ENCODE results near the gene CNDP2.
A peak's percentile ranks its signal among the peaks of the same experiment; 100 is the strongest.

CNDP2 gene

DNA sequence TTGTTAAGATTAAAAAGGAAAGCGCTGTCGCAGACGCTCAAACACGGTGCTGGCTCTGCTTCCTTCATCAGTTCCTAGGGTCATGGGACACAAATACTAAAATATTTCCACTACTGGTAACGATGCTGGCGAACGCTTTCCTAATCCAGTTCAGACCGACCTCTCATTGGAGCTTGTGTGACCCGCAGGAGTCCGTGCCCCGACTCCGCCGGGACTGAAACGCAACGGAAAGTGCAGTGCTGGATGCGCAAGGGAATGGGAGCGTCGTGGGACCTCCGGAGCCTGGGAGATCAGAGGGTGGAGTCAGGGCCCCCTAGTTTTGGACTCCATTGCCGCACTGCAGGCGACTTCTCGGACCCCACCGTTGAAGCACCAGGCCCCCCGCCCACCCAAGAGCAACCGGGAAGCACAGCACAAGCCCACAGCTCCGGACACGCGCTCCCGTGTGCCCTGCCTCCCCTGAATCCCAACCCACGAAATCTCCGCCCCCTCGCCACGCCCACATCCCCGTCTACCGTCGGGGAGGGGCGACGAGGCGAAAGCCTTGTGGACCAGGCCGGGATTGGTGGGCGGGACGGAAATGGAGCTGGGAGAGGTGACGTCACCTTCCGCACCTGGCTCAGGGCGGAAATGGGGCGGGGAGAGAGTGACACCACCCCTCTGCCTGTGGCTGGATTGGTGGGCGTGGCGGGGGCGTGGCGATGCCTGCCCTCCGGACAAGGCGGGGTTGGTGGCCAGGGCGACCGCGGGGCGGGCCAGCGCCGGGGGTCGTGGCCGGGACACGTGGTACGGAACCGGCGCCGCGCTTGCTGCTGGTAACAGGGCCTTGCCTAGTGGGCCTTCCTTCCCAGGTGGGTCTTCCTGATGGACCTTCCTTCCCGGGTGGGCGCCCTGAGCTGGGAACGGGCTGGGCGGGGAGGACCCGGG, at the start of gene CNDP2:
Gene CNDP2 (plus strand): TSS at position 783 of the 927 bp plus-strand sequence. CDS start 3,611 bp downstream, outside the sequence.
- DNase-seq: peak; percentile 83

DNA sequence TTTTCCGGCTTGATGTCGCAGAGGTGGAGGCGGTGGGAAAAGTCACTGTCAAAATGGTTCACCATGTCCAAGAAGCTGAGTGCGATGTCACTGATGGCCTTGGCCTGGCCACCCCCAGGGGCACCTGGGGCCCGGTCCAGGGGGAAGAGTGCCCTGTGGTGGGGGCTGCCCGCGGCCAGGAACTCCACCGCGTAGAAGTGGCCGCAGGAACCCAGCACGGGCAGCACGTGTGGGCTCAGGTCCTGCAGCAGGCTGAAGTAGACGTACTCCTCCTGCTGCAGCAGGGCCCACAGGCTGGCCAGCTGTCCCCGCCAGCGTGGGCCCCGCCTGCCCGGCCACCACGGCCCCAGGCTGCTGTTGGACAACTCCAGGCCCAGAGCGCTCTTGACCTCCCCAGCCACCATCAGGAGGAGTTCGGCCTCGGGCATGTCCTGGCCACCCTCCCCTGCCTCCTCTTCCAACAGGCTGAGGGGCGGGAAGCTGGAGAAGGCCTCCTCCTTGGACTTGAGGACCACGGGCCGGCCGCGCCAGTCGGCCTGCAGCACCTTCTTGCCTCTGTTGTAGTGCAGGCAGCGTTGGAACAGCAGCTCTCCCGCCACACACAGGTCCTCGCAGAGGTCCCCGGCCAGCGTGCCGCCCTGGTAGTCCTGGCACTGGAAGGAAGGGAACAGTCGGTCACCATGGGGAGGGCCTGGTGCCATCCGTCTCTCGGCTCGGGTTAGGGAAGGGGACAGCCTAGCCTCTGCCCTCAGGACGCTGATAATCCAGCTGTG, 49.3 kb upstream of the CNDP2 start:
- DNase-seq: no peak

DNA sequence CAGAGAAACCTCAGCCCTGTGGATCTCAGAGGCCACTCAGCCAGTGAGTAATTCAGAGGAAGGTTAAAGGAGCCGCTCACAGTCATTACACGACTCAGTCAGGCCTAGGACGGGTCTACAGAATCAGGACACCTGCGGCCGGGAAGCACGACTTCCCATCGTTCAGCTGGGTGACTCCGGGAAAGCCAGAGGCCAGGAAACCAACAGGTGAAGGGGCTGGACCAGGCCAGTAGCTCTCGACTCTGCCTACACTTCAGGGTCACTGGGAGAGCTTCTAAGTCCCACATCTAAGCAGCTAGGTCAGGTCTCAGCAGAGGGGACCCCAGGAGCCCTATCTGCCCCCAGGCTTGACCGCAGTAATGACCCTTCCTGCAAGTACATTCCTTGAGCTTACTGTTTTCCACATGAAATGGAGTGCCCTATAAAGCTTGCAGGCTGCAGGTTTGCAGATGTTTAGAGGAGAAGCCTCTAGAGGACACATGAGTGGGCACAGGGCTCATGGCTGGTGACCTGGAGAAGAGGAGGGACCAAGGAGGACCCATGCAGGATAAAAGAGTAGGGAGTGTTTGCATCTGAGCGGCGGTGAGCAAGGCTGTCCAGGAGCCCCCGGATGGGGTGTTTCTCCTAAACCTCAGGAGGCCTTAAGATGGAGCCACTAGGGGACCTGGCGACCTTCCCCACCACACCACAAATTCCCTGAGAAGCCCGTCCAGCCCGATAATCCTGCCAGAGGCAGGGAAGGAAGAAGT, 48.6 kb upstream of the CNDP2 start:
- no peak for DNase-seq

DNA sequence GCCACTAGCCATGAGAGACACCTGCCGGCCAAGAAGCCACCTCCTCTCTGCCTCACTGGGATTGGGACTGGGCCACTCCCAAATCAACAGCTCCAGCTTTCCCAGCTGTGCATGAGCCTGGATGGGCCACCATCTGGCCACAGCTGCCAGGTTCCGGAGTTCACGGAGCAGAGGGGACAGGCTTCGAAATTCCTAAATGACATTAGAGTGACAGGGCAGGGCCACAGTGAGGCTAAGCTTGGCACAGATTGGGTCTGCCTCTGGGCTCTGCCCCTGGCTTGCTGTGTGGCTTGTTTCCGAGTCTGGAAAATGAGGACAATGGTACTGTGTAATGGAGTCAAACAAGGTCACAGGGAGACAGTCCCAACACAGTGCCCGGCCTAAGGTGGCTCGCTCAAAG, 45.5 kb upstream of the CNDP2 start:
- DNase-seq: no peak

DNA sequence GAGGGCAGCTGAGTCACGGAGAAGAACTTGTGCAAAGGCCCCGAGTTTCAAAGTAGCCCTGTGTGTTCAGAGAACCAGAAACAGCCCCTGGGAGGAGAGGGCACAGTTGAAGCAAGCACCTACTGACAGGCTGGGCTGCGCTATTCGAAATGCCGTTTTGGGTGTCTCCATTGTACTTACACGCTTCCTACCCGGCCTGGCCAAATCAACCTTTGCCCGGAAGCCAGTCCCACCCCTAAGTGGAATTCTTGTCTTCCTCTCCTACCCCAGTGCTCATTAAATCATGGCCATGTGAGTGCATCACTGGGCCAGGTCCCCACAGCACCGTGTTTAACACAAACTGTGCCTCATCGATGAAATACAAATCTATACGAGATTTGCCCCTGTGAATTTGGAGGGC, 45.0 kb upstream of the CNDP2 start:
- DNase-seq: no peak

DNA sequence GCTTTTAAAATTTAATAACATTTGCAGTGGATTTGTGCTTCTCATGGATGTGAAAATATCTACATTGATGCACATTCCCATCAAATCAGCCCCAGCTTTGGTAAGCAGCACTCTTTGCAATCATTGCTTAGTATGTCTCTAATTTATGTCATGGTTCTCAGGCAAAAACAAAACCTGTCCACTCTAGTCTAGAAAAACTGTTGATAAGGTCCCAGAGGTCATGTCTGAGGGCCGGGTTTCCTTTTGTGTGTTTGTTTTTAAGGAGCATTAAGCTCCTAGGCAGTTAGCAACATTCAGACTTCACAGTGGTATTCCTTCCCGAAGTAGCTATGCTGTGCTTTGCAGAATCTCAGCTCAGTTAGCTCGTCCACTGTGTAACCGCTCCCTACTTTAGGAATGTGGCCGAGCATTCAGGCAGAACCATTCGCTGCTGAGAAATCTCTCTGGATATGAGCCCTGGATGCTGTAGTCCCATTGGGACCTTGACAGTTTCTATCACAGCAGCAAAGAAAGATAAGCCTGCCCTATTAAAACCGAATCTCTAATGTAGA, 43.1 kb upstream of the CNDP2 start:
- no peak for DNase-seq

DNA sequence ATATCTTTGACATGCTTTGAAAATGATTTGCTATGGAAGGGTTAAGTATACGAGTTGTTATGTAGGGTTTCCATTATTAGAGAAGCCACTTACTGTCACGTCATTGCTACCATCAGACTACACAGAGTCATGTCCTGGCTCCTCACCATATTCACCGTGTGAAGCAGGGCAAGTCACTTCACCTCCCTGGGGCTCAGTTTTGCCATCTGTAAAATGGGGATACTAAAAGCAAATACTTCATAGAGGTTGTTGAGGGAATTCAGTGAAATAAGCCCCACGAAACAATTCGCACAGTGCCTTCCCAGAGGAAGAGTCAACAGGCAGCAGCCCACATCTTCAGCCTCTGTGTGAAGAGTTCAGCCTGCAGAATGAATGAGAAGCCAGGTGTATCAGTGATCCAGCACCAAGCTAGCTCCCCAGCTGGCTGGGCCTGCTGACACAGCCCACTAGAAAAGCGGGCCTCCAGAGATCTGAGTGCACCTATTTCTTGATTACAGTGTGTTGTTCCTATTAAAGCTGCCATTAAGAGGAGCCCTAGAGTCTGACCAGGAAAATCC, 42.4 kb upstream of the CNDP2 start:
- DNase-seq: no peak

DNA sequence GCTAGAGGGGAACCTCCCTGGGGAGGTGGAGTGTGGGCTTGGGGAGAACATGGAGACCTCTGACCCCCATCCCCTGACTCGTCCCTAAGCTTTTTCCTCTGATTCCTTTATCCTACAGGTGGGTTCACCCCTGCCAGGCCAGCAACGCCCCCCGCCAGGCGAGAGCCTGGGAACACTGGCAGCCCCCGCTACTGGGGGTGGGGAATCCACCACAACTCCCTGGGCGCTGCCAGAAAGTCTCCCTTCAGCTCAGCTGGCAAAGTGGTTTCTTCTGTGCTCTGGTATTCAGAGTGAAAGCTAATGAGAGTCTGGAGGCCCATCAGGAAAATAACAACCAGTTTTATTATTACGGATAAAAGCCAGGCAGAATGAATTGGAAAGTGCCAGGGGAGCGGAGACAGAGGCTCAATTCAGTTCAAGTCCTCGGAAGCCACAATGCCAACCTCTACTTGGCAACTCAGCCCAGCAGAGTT, 41.8 kb upstream of the CNDP2 start:
- no peak for DNase-seq

DNA sequence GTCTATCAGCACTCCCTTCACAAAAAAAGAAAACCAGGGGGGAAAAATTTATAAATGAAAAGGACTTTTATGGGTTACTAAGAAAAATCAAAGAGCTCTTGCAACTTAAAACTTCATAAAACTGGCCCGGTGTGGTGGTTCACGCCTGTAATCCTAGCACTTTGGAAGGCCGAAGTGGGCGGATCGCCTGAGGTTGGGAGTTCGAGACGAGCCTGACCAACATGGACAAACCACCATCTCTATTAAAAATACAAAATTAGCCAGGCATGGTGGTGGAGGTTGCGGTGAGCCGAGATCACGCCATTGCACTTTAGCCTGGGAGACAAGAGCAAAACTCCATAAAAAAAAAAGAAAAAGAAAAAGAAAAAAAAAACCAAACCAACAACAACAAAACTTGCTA, 40.8 kb upstream of the CNDP2 start:
- no peak for DNase-seq

DNA sequence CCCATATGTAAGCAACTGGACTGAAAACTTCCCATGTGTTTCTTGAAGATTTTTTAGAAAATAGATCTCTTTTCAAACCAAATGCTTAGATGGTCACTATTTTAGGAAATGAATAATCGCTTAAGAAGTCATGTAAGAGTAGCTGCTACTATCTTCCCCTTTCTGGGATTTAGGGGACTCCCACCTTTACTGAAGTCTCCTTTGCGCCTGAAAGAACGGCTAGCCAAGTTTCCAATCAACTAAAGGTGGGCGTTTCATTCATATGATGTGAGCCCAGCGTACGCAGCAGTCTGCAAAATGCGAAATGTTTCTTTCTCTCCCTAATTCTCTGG, 40.2 kb upstream of the CNDP2 start:
- no peak for DNase-seq

DNA sequence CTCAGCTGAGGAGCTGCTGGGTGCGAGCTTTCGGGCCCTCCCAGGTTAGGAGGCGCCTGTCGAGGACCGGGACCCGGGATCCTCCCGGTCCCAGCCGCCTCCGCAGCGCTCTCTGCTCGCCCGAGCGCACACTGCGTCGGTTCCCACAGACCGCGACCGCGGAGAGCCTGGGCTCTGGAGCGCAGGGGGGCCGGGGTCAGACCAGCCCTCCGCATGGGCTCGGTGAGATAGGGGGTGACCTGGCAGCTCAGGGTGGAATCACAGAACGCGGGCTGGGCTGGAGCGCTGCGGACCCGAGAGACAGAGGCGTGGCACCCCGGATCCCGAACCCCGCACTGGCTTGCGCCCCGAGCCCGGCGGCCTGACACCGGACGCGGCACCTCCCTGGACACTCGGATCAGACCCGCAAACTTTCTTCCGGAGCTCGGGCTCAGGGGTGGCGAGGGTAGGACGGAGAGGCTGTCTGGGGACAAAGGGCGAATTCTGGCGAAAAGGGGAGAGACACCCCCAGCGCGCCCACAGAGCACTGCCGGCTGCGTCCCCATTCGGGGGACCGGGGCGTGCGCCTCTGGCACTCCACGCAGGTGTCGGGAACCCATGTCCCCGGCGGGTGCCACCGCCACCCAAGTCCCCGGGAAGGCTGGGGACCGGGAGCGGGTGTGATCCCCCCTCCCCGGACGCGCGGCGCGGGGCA, 39.7 kb upstream of the CNDP2 start:
- DNase-seq: no peak

DNA sequence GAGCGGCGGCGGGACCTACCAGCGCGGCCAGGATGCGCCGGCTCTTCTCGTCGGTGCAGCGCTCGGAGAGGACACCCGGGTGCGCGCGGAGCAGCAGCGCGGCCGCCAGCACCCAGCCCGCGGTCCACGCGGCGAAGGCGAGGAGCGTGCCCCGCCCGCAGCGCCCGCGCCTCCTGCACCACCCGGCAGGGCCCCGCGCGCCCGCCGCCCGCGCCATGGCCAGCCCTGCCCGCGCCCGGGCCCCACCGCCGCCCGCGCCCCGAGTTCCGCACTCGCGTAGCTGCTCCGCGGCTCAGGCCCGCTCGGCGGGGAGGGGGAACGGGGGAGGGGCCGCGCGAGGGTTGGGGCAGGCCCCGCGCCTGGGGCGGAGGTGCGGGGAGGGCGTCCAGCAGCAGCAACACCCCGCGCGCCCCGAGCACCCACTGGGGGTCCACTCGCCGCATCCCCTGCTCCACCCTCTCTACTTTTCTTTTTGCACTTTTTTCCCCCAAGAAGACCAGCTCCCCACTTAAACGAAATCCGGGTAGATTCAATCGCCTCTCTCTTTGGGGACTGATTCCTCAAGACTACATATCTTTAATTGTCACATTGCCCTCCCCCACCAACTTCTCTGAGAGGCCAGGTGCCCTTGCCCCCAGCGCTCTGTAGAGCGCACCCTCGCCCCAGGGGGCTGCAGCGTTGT, 39.0 kb upstream of the CNDP2 start, which contains the start of gene DIPK1C:
Gene DIPK1C (minus strand): TSS at position 266 of the 682 bp plus-strand sequence. CDS start 49 bp downstream, at position 217.
- DNase-seq: no peak

DNA sequence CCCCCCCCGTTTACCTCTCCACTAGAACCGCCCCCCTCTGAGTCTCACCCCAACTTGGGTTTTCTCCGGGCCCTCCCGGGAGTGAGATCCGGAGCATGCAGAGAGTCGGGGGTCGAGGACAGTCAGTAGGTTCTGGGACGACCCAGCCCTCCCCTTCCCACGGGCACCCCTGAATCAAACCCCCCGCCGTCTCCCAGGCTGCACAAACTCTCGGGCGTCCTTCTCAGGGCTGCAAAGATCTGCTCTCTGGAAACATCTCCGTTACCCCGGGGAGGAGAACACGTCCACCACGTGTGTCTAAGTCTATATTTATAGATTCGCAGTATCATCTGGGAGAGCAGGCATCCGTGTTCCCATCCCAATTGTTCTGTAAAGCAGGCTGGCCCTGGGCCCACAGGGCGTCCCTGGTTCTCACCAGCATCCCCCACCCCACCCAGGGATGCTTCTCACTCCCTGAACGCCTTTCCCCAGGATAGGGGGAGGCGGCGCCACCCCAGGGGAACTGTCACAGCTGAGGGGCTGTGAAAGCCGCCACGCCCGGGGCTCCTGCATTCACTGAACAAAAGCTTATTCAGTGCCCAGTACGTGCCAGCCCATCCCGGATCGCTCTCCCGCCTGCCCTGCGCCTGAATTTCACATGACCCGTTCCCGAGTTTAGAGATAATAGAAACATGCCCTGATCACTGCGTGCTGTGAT, 38.3 kb upstream of the CNDP2 start:
- no peak for DNase-seq

DNA sequence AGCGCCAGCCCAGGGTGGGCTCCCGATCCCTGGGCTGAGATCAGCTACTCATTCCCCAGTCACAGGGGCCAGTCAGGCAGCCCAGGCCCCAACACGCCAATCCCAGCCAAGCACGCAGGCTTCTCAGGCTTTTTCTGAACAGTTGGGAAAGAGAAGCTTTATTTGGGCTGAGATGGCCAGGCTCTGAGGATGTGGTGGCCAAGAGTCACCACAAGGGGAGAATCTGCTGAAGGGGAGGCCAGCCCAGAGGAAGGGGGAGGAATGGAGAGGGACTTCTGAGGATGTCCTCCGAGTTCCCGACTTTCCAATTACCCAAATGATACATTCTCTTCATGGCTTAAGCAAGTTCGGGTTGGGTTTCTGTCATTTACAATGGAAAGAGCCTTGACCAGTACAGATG, 36.3 kb upstream of the CNDP2 start:
- no peak for DNase-seq

DNA sequence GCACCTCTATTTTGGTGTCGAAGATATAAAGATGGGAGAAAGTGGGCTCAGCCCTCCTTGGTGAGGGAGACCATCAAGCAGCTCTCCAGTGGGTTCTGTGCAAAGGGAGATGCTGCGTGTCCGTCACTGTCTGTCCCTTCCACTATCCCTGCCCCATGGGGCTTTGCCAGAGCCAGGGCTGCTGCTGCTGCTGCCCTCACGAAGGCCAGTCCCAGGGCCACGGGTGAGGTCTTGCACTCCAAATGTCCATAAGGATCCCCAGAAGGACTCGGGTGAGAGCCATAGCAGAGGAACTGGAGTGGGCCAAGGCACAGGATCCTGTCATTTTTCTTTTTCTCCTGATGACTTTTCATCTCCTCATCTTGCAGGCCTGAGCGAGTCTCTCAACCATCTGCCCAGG, 35.3 kb upstream of the CNDP2 start:
- no peak for DNase-seq

DNA sequence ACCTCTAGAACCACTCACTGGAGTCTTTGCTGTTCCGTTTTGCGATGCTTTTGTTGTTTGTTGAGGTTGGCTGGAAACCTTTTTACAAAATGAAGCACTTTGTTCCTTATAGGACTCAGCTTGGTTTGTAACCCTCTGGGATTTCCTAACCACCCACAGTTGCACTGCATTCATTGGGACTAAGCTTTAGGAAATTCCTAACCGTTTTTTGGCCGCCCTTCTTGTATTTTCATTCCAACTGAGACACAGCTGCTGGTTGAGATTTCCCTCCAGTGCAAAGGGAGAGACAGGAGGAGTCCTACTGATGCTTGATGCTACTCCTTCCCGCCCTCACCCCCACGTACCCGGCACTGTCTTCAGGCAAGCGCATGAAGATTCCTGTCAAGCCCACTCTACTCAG, 32.9 kb upstream of the CNDP2 start:
- DNase-seq: no peak

DNA sequence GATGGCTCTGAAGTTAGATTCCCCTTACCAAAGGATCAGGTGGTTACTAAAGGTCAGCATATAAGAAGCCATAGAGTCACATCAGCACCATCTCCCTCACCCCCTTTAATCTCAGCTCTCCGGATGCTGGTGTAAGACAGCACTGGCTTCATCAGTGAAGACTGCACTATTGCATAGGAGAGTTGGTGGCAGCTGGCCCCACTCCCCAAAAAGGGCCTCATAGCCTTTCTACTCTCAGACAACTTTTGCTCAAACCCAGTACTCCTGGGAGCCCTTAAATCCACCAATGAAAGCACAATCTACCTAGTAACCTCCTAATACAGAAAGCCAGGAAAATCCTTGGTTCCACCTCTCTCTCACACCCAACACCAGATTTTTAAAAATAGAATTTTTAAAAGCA, 32.2 kb upstream of the CNDP2 start:
- no peak for DNase-seq

DNA sequence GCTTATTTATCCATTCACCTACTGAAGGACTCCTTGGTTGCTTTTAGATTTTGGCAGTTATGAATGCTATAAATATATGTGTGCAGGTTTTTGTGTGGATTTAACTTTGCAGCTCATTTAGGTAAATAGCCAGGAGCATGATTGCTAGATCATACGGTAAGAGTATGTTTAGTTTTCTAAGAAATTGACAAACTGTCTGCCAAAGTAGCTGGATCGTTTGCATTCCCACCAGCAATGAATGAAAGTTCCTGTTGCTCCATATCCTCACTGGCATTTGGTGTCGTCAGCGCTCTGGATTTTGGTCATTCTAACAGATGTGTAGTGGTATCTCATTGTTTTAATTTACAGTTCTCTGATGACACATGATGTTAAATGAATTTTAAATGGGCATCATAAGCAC, 30.4 kb upstream of the CNDP2 start:
- no peak for DNase-seq

DNA sequence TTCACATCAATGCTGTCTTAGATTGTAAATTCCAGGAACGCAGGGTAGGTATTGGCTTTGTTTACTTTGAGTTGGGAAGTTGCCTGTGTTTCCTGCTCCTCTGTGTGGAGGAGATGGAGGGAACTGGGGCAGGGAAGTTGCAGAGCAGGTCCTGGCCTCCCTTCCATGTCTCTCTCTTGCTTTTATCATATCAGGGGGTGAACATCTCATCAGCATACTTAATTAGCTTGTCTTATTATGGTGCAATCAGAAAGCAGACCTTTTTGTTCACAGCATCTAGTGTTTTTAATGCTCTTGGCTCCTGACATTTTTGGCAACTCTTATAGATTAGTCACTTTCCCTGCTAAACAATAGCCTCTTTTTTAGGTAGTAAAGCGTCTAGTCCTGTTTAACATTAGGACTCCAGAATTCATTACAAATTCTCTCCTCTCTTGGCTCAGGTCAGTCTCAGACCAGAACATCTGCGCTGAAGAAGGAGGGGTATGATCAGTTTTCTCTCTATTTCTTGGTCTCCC, 27.6 kb upstream of the CNDP2 start:
- DNase-seq: no peak

DNA sequence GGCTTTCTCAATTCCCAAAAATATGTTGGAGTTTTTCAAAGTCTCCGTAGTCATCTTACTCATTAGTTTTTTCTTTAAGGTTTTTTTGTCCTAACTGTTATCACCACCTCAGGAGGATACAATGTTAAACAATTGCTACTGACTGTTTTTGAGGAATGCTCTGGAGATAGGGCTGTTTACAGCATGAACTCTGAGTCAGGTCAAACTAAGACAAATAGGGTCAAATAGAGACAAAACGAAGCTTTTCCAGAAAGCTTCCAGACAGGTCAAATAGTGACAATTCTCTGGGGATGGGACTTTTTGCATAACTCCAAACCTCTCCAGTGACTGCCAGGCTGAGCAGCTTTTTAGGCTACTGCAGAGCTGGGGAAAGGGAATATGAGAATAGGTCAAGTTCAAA, 23.9 kb upstream of the CNDP2 start:
- no peak for DNase-seq

All from NCI-H2171 (cell line).